IMR-90 (cell line): ENCODE measurements around the gene ZNF529.

Experiments
- POLR2A ChIP-seq: IDR thresholded peaks from 2 replicates; pipeline ENCODE4 v1.6.1; 2012; ENCODE audit warnings: mild to moderate bottlenecking, low read depth, low read length
- USF2 ChIP-seq: fragments of 150-350 bp; IDR thresholded peaks from 2 replicates; pipeline ENCODE4 v1.6.1; 2017; ENCODE audit warnings: mild to moderate bottlenecking, antibody characterized with exemption, low read length, low read depth

GRCh38 chr19:36573020-36573894, at the start of gene ZNF529:
- TF ChIP-seq POLR2A = peak; percentile 88
- TF ChIP-seq USF2 = 0 out of 2 replicates have a peak, but pooled peaks have one; percentile 2
